ENCODE results near the gene SLC17A3. TPM values are rescaled to one million over a fixed set of nuclear protein-coding genes. Genes with fewer than 3 reads are reported as not detected.

The SLC17A3 gene
- 0.43 TPM for polyA plus RNA-seq
- long read RNA-seq, donor 1: 0 reads
- long read RNA-seq, donor 2: 0 reads
- long read RNA-seq, donor 3: 0 reads
- long read RNA-seq, donor 4: 0 reads
- long read RNA-seq, donor 5: 0 reads
- long read RNA-seq, donor 6: 0 reads
- long read RNA-seq, donor 7: 0 reads
- long read RNA-seq, donor 8: 0 reads
- long read RNA-seq, donor 9: 0 reads
- long read RNA-seq, donor 10: 0 reads
- long read RNA-seq, donor 11: 0 reads

- DNase-seq: no peak
- no peak within 1 kb of the TSS for H3K4me3 ChIP-seq (ENCODE audit: low read length)
- no peak within 1 kb of the TSS for H3K27ac ChIP-seq (ENCODE audit: low read length)
- no peaks in the 10 kb centered on the region for H3K9me3 ChIP-seq (ENCODE audit: control insufficient read depth, low read depth, low read length)
- WGBS (ENCODE audit: insufficient coverage, low lambda C conversion rate): no CpG with 5 or more reads among the region's 3 CpGs
- no peaks in the 10 kb centered on the region for H3K36me3 ChIP-seq (ENCODE audit: control insufficient read depth, insufficient read depth, low read length)
- H3K4me1 ChIP-seq (ENCODE audit: control insufficient read depth, insufficient read depth, low read length): peaks cover 4% of the 10 kb centered on the region
- H3K27me3 ChIP-seq (ENCODE audit: control insufficient read depth, insufficient read depth, low read length): no peaks in the 10 kb centered on the region
Observed at GRCh38 chr6:25874118-25874517, at the start of gene SLC17A3. Gene SLC17A3, minus strand, starts transcription at chr6:25874243. Its CDS starts 5,856 bp downstream, at chr6:25868387.

GRCh38 chr6:25922301-25922700 lies 48.3 kb upstream of the SLC17A3 start:
- H3K27me3 ChIP-seq (ENCODE audit: control insufficient read depth, insufficient read depth, low read length): no peaks in the 10 kb centered on the region
- H3K36me3 ChIP-seq (ENCODE audit: control insufficient read depth, insufficient read depth, low read length): no peaks in the 10 kb centered on the region
- DNase-seq: no peak
- WGBS (ENCODE audit: insufficient coverage, low lambda C conversion rate): no CpG with 5 or more reads among the region's 2 CpGs
- no peaks in the 10 kb centered on the region for H3K4me1 ChIP-seq (ENCODE audit: control insufficient read depth, insufficient read depth, low read length)
- H3K4me3 ChIP-seq (ENCODE audit: low read length): no peak overlapping the region
- no peak overlapping the region for H3K27ac ChIP-seq (ENCODE audit: low read length)
- no peaks in the 10 kb centered on the region for H3K9me3 ChIP-seq (ENCODE audit: control insufficient read depth, low read depth, low read length)

- H3K4me3 ChIP-seq (ENCODE audit: low read length): no peak overlapping the region
- no peak overlapping the region for H3K27ac ChIP-seq (ENCODE audit: low read length)
- no peaks in the 10 kb centered on the region for H3K27me3 ChIP-seq (ENCODE audit: control insufficient read depth, insufficient read depth, low read length)
- DNase-seq: no peak
- H3K9me3 ChIP-seq (ENCODE audit: control insufficient read depth, low read depth, low read length): no peaks in the 10 kb centered on the region
- H3K4me1 ChIP-seq (ENCODE audit: control insufficient read depth, insufficient read depth, low read length): no peaks in the 10 kb centered on the region
- no peaks in the 10 kb centered on the region for H3K36me3 ChIP-seq (ENCODE audit: control insufficient read depth, insufficient read depth, low read length)
Observed at GRCh38 chr6:25921525-25922203, 47.6 kb upstream of the SLC17A3 start.

- Histone ChIP-seq H3K36me3 (ENCODE audit: control insufficient read depth, insufficient read depth, low read length) (no peaks in the 10 kb centered on the region), H3K27ac (ENCODE audit: low read length) (no peak overlapping the region), H3K9me3 (ENCODE audit: control insufficient read depth, low read depth, low read length) (no peaks in the 10 kb centered on the region), H3K27me3 (ENCODE audit: control insufficient read depth, insufficient read depth, low read length) (no peaks in the 10 kb centered on the region), H3K4me1 (ENCODE audit: control insufficient read depth, insufficient read depth, low read length) (no peaks in the 10 kb centered on the region), H3K4me3 (ENCODE audit: low read length) (no peak overlapping the region)
- no peak for DNase-seq
- WGBS (ENCODE audit: insufficient coverage, low lambda C conversion rate): 100% methylated on average over 1 of the region's 5 CpGs
Observed at GRCh38 chr6:25919657-25920056, 45.6 kb upstream of the SLC17A3 start.

- DNase-seq: no peak
- Histone ChIP-seq H3K27me3 (ENCODE audit: control insufficient read depth, insufficient read depth, low read length) (no peaks in the 10 kb centered on the region), H3K9me3 (ENCODE audit: control insufficient read depth, low read depth, low read length) (no peaks in the 10 kb centered on the region), H3K36me3 (ENCODE audit: control insufficient read depth, insufficient read depth, low read length) (no peaks in the 10 kb centered on the region), H3K27ac (ENCODE audit: low read length) (no peak overlapping the region), H3K4me3 (ENCODE audit: low read length) (no peak overlapping the region), H3K4me1 (ENCODE audit: control insufficient read depth, insufficient read depth, low read length) (no peaks in the 10 kb centered on the region)
- 92% methylated on average over 2 of the region's 5 CpGs for WGBS (ENCODE audit: insufficient coverage, low lambda C conversion rate)
Observed at GRCh38 chr6:25918083-25918683, 44.1 kb upstream of the SLC17A3 start.

- H3K27ac ChIP-seq (ENCODE audit: low read length): no peak overlapping the region
- H3K4me3 ChIP-seq (ENCODE audit: low read length): no peak overlapping the region
- no peak for DNase-seq
- no peaks in the 10 kb centered on the region for H3K36me3 ChIP-seq (ENCODE audit: control insufficient read depth, insufficient read depth, low read length)
- H3K27me3 ChIP-seq (ENCODE audit: control insufficient read depth, insufficient read depth, low read length): no peaks in the 10 kb centered on the region
- no peaks in the 10 kb centered on the region for H3K4me1 ChIP-seq (ENCODE audit: control insufficient read depth, insufficient read depth, low read length)
- no peaks in the 10 kb centered on the region for H3K9me3 ChIP-seq (ENCODE audit: control insufficient read depth, low read depth, low read length)
- no CpG with 5 or more reads among the region's 7 CpGs for WGBS (ENCODE audit: insufficient coverage, low lambda C conversion rate)
Observed at GRCh38 chr6:25916789-25917490, 42.9 kb upstream of the SLC17A3 start.

- Histone ChIP-seq H3K4me1 (ENCODE audit: control insufficient read depth, insufficient read depth, low read length) (no peaks in the 10 kb centered on the region), H3K9me3 (ENCODE audit: control insufficient read depth, low read depth, low read length) (no peaks in the 10 kb centered on the region), H3K4me3 (ENCODE audit: low read length) (no peak overlapping the region), H3K27ac (ENCODE audit: low read length) (no peak overlapping the region), H3K27me3 (ENCODE audit: control insufficient read depth, insufficient read depth, low read length) (no peaks in the 10 kb centered on the region), H3K36me3 (ENCODE audit: control insufficient read depth, insufficient read depth, low read length) (no peaks in the 10 kb centered on the region)
- WGBS (ENCODE audit: insufficient coverage, low lambda C conversion rate): no CpG with 5 or more reads among the region's 3 CpGs
- no peak for DNase-seq
Observed at GRCh38 chr6:25916330-25916729, 42.3 kb upstream of the SLC17A3 start.

- Histone ChIP-seq H3K27ac (ENCODE audit: low read length) (no peak overlapping the region), H3K9me3 (ENCODE audit: control insufficient read depth, low read depth, low read length) (no peaks in the 10 kb centered on the region), H3K36me3 (ENCODE audit: control insufficient read depth, insufficient read depth, low read length) (no peaks in the 10 kb centered on the region), H3K4me3 (ENCODE audit: low read length) (no peak overlapping the region), H3K4me1 (ENCODE audit: control insufficient read depth, insufficient read depth, low read length) (no peaks in the 10 kb centered on the region), H3K27me3 (ENCODE audit: control insufficient read depth, insufficient read depth, low read length) (no peaks in the 10 kb centered on the region)
- WGBS (ENCODE audit: insufficient coverage, low lambda C conversion rate): 43% methylated on average over 2 of the region's 3 CpGs
- DNase-seq: no peak
Observed at GRCh38 chr6:25913741-25914140, 39.7 kb upstream of the SLC17A3 start.

- no peaks in the 10 kb centered on the region for H3K9me3 ChIP-seq (ENCODE audit: control insufficient read depth, low read depth, low read length)
- no peaks in the 10 kb centered on the region for H3K36me3 ChIP-seq (ENCODE audit: control insufficient read depth, insufficient read depth, low read length)
- no peaks in the 10 kb centered on the region for H3K27me3 ChIP-seq (ENCODE audit: control insufficient read depth, insufficient read depth, low read length)
- WGBS (ENCODE audit: insufficient coverage, low lambda C conversion rate): 78% methylated on average over 3 of the region's 4 CpGs
- no peak overlapping the region for H3K4me3 ChIP-seq (ENCODE audit: low read length)
- no peaks in the 10 kb centered on the region for H3K4me1 ChIP-seq (ENCODE audit: control insufficient read depth, insufficient read depth, low read length)
- no peak overlapping the region for H3K27ac ChIP-seq (ENCODE audit: low read length)
- DNase-seq: no peak
Observed at GRCh38 chr6:25911351-25911750, 37.3 kb upstream of the SLC17A3 start.

- no peak for DNase-seq
- Histone ChIP-seq H3K4me1 (ENCODE audit: control insufficient read depth, insufficient read depth, low read length) (no peaks in the 10 kb centered on the region), H3K4me3 (ENCODE audit: low read length) (no peak overlapping the region), H3K9me3 (ENCODE audit: control insufficient read depth, low read depth, low read length) (no peaks in the 10 kb centered on the region), H3K36me3 (ENCODE audit: control insufficient read depth, insufficient read depth, low read length) (no peaks in the 10 kb centered on the region), H3K27me3 (ENCODE audit: control insufficient read depth, insufficient read depth, low read length) (no peaks in the 10 kb centered on the region), H3K27ac (ENCODE audit: low read length) (no peak overlapping the region)
- WGBS (ENCODE audit: insufficient coverage, low lambda C conversion rate): no CpG with 5 or more reads among the region's 1 CpG
Observed at GRCh38 chr6:25907475-25908014, 33.5 kb upstream of the SLC17A3 start.
